HEK293 (cell line): ENCODE results near the gene ARHGAP45.
A peak's percentile ranks its signal among the peaks of the same experiment; 100 is the strongest.

ENCODE experiments used
- CTCF ChIA-PET: fragments of 350-600 bp; formaldehyde crosslinking; extraction: SDS; loops from one replicate; lab custom pipeline; 2021; ENCODE audit warnings: antibody characterized with exemption; lab: Yijun Ruan, JAX
- POLR2A ChIA-PET: fragments of 300-600 bp; formaldehyde crosslinking; extraction: SDS; loops from one replicate; lab custom pipeline; 2020; ENCODE audit warnings: antibody characterized with exemption, inconsistent platforms; lab: Yijun Ruan, JAX
- H3K27ac ChIP-seq: fragments of 200-500 bp; sonication (Bioruptor generic); 2 replicates; pipeline ENCODE4 v1.5.1; 2014; ENCODE audit warnings: low read depth, low read length, control low read depth, inconsistent platforms; ENCODE audit errors: extremely low read depth
- H3K36me3 ChIP-seq, 2 experiments: fragments of 200-500 bp in 1 of 2; sonication (Bioruptor generic) in 1 of 2; 1 replicate in 1 of 2; 2 replicates in 1 of 2; pipeline ENCODE4 v1.5.1; 2014 to 2017; ENCODE audit warnings: inconsistent platforms in 2 of 2, low read length in 2 of 2; ENCODE audit not compliant: control insufficient read depth in 2 of 2, insufficient read depth in 1 of 2
- H3K4me1 ChIP-seq: fragments of 200-500 bp; sonication (Bioruptor generic); 2 replicates; pipeline ENCODE4 v1.5.1; 2014; ENCODE audit warnings: mild to moderate bottlenecking, low read length, inconsistent platforms; ENCODE audit not compliant: control insufficient read depth, insufficient read depth
- H3K4me3 ChIP-seq: 2 replicates; pipeline ENCODE4 v1.5.1; 2011; ENCODE audit warnings: low read depth, mild to moderate bottlenecking, control low read depth, low read length, moderate library complexity
- H3K9me3 ChIP-seq: fragments of 200-500 bp; sonication (Bioruptor generic); 2 replicates; pipeline ENCODE4 v1.5.1; 2014; ENCODE audit warnings: low read depth, low read length, inconsistent platforms; ENCODE audit not compliant: control insufficient read depth, insufficient read depth
- ELK4 ChIP-seq: IDR thresholded peaks from 2 replicates; pipeline ENCODE4 v1.6.1; 2011; ENCODE audit warnings: mild to moderate bottlenecking, low read depth, low read length, borderline replicate concordance
- KLF1 ChIP-seq: fragments of 450-650 bp; formaldehyde crosslinking; IDR thresholded peaks from 2 replicates; pipeline ENCODE4 v1.5.1; 2016; ENCODE audit warnings: missing biosample characterization, missing genetic modification characterization
- KLF10 ChIP-seq: fragments of 450-650 bp; IDR thresholded peaks from 2 replicates; pipeline ENCODE4 v1.5.1; 2018; ENCODE audit warnings: missing biosample characterization, mild to moderate bottlenecking, missing genetic modification characterization
- KLF16 ChIP-seq: fragments of 450-650 bp; formaldehyde crosslinking; IDR thresholded peaks from 2 replicates; pipeline ENCODE4 v1.5.1; 2017; ENCODE audit warnings: missing biosample characterization, missing genetic modification characterization
- KLF8 ChIP-seq: fragments of 450-650 bp; formaldehyde crosslinking; IDR thresholded peaks from 2 replicates; pipeline ENCODE4 v1.5.1; 2016; ENCODE audit warnings: missing biosample characterization, missing genetic modification characterization
- KLF9 ChIP-seq: fragments of 450-650 bp; formaldehyde crosslinking; IDR thresholded peaks from 2 replicates; pipeline ENCODE4 v1.5.1; 2016; ENCODE audit warnings: missing biosample characterization, missing genetic modification characterization, low read depth
- PATZ1 ChIP-seq: fragments of 450-650 bp; formaldehyde crosslinking; IDR thresholded peaks from 2 replicates; pipeline ENCODE4 v1.5.1; 2016; ENCODE audit warnings: missing biosample characterization, missing genetic modification characterization
- SP2 ChIP-seq: fragments of 450-650 bp; formaldehyde crosslinking; IDR thresholded peaks from 2 replicates; pipeline ENCODE4 v1.5.1; 2016; ENCODE audit warnings: missing biosample characterization, missing genetic modification characterization
- SP3 ChIP-seq: fragments of 450-650 bp; formaldehyde crosslinking; IDR thresholded peaks from 2 replicates; pipeline ENCODE4 v1.5.1; 2016; ENCODE audit warnings: missing biosample characterization, missing genetic modification characterization
- WT1 ChIP-seq: fragments of 450-650 bp; formaldehyde crosslinking; IDR thresholded peaks from 2 replicates; pipeline ENCODE4 v1.5.1; 2016; ENCODE audit warnings: missing biosample characterization, missing genetic modification characterization
- ZNF155 ChIP-seq: fragments of 450-650 bp; formaldehyde crosslinking; IDR thresholded peaks from 2 replicates; pipeline ENCODE4 v1.5.1; 2016; ENCODE audit warnings: missing biosample characterization, missing genetic modification characterization
- ZNF223 ChIP-seq: fragments of 450-650 bp; formaldehyde crosslinking; IDR thresholded peaks from 2 replicates; pipeline ENCODE4 v1.5.1; 2016; ENCODE audit warnings: missing biosample characterization, missing genetic modification characterization
- ZNF302 ChIP-seq: fragments of 450-650 bp; formaldehyde crosslinking; IDR thresholded peaks from 2 replicates; pipeline ENCODE4 v1.5.1; 2016; ENCODE audit warnings: missing biosample characterization, missing genetic modification characterization, low read depth
- ZNF600 ChIP-seq: fragments of 450-650 bp; formaldehyde crosslinking; IDR thresholded peaks from 2 replicates; pipeline ENCODE4 v1.5.1; 2016; ENCODE audit warnings: missing biosample characterization, missing genetic modification characterization
- ZNF654 ChIP-seq: fragments of 450-650 bp; formaldehyde crosslinking; IDR thresholded peaks from 2 replicates; pipeline ENCODE4 v1.5.1; 2016; ENCODE audit warnings: low read depth, missing biosample characterization, missing genetic modification characterization
- ZNF660 ChIP-seq: fragments of 450-650 bp; IDR thresholded peaks from 2 replicates; pipeline ENCODE4 v1.5.1; 2018; ENCODE audit warnings: missing biosample characterization, mild to moderate bottlenecking, missing genetic modification characterization
- ZXDB ChIP-seq: fragments of 450-650 bp; formaldehyde crosslinking; IDR thresholded peaks from 2 replicates; pipeline ENCODE4 v1.5.1; 2016; ENCODE audit warnings: missing biosample characterization, missing genetic modification characterization
- TF ChIP-seq, protein P1 (sequence below): fragments of 450-650 bp; formaldehyde crosslinking; IDR thresholded peaks from 2 replicates; pipeline ENCODE4 v1.5.1; 2016; ENCODE audit warnings: missing biosample characterization, missing genetic modification characterization
- TF ChIP-seq, protein P2 (sequence below): fragments of 450-650 bp; formaldehyde crosslinking; IDR thresholded peaks from 2 replicates; pipeline ENCODE4 v1.5.1; 2016; ENCODE audit warnings: missing biosample characterization, missing genetic modification characterization, borderline replicate concordance
- TF ChIP-seq, protein P3 (sequence below): fragments of 450-650 bp; formaldehyde crosslinking; IDR thresholded peaks from 2 replicates; pipeline ENCODE4 v1.5.1; 2016; ENCODE audit warnings: missing biosample characterization, missing genetic modification characterization, borderline replicate concordance

Gene ARHGAP45

GRCh38 chr19:1122972-1123363, 56.0 kb downstream of the ARHGAP45 start:
- CTCF ChIA-PET, result interaction anchor here (1.1 kb wide), 1 partner anchor 118 kb away, joined by 3 read pairs; no protein-coding TSS in a partner anchor
- H3K4me1 ChIP-seq, result no peaks in the 10 kb centered on the region
- no peak overlapping the region for H3K27ac ChIP-seq
- H3K9me3 ChIP-seq, result no peaks in the 10 kb centered on the region
- POLR2A ChIA-PET, result interaction anchor here (1.0 kb wide), 2 partner anchors 64 to 146 kb away, joined by 4 read pairs; partner anchors contain the start of gene CIRBP
- peak; percentile 76 for TF ChIP-seq SP3 (tag by site-specific recombination)
- TF ChIP-seq KLF1 (tag by site-specific recombination), result peak; percentile 99
- TF ChIP-seq ELK4, result no peak
- TF ChIP-seq KLF9 (tag by site-specific recombination), result peak; percentile 97
- peak; percentile 99 for TF ChIP-seq KLF8 (tag by site-specific recombination)
- TF ChIP-seq, protein P1, sequence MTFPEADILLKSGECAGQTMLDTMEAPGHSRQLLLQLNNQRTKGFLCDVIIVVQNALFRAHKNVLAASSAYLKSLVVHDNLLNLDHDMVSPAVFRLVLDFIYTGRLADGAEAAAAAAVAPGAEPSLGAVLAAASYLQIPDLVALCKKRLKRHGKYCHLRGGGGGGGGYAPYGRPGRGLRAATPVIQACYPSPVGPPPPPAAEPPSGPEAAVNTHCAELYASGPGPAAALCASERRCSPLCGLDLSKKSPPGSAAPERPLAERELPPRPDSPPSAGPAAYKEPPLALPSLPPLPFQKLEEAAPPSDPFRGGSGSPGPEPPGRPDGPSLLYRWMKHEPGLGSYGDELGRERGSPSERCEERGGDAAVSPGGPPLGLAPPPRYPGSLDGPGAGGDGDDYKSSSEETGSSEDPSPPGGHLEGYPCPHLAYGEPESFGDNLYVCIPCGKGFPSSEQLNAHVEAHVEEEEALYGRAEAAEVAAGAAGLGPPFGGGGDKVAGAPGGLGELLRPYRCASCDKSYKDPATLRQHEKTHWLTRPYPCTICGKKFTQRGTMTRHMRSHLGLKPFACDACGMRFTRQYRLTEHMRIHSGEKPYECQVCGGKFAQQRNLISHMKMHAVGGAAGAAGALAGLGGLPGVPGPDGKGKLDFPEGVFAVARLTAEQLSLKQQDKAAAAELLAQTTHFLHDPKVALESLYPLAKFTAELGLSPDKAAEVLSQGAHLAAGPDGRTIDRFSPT, result 0 out of 2 replicates have a peak, but pooled peaks have one; percentile 29
- peak; percentile 35; the same call in 1 of the 2 replicates for TF ChIP-seq SP2 (tag by site-specific recombination)
- peak; percentile 52; the same call in 1 of the 2 replicates for TF ChIP-seq KLF16 (tag by site-specific recombination)
- no peak for TF ChIP-seq ZNF223 (tag by site-specific recombination)
- TF ChIP-seq PATZ1, result peak; percentile 16; the same call in 1 of the 2 replicates
- TF ChIP-seq KLF10 (tag by site-specific recombination), result peak; percentile 92
- peak; percentile 95 for TF ChIP-seq ZNF600 (tag by site-specific recombination)
- TF ChIP-seq ZNF302, result no peak
- H3K36me3 ChIP-seq, result peaks cover 7 to 56% of the 10 kb centered on the region in 2 experiments; a peak in 2 of 3 replicates
- no peak overlapping the region for H3K4me3 ChIP-seq

GRCh38 chr19:1123381-1123780, 56.4 kb downstream of the ARHGAP45 start:
- CTCF ChIA-PET, result interaction anchor here (1.0 to 1.1 kb wide), 2 partner anchors 64 to 117 kb away, joined by 3 read pairs; no protein-coding TSS in a partner anchor
- Histone ChIP-seq H3K9me3 (no peaks in the 10 kb centered on the region), H3K36me3 (peaks cover 7 to 56% of the 10 kb centered on the region in 2 experiments; a peak in 2 of 3 replicates), H3K4me1 (no peaks in the 10 kb centered on the region), H3K4me3 (no peak overlapping the region), H3K27ac (no peak overlapping the region)
- POLR2A ChIA-PET, result interaction anchor here (1.0 kb wide), 2 partner anchors 64 to 145 kb away, joined by 4 read pairs; partner anchors contain the start of gene CIRBP
- TF ChIP-seq ZNF155 (tag by site-specific recombination) (no peak), ZXDB (tag by site-specific recombination) (no peak), WT1 (tag by site-specific recombination) (no peak), ZNF660 (tag by site-specific recombination) (no peak), ZNF654 (tag by site-specific recombination) (no peak)
- TF ChIP-seq, protein P2, sequence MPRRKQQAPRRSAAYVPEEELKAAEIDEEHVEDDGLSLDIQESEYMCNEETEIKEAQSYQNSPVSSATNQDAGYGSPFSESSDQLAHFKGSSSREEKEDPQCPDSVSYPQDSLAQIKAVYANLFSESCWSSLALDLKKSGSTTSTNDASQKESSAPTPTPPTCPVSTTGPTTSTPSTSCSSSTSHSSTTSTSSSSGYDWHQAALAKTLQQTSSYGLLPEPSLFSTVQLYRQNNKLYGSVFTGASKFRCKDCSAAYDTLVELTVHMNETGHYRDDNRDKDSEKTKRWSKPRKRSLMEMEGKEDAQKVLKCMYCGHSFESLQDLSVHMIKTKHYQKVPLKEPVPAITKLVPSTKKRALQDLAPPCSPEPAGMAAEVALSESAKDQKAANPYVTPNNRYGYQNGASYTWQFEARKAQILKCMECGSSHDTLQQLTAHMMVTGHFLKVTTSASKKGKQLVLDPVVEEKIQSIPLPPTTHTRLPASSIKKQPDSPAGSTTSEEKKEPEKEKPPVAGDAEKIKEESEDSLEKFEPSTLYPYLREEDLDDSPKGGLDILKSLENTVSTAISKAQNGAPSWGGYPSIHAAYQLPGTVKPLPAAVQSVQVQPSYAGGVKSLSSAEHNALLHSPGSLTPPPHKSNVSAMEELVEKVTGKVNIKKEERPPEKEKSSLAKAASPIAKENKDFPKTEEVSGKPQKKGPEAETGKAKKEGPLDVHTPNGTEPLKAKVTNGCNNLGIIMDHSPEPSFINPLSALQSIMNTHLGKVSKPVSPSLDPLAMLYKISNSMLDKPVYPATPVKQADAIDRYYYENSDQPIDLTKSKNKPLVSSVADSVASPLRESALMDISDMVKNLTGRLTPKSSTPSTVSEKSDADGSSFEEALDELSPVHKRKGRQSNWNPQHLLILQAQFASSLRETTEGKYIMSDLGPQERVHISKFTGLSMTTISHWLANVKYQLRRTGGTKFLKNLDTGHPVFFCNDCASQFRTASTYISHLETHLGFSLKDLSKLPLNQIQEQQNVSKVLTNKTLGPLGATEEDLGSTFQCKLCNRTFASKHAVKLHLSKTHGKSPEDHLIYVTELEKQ (tag by site-specific recombination), result no peak
- TF ChIP-seq, protein P3, sequence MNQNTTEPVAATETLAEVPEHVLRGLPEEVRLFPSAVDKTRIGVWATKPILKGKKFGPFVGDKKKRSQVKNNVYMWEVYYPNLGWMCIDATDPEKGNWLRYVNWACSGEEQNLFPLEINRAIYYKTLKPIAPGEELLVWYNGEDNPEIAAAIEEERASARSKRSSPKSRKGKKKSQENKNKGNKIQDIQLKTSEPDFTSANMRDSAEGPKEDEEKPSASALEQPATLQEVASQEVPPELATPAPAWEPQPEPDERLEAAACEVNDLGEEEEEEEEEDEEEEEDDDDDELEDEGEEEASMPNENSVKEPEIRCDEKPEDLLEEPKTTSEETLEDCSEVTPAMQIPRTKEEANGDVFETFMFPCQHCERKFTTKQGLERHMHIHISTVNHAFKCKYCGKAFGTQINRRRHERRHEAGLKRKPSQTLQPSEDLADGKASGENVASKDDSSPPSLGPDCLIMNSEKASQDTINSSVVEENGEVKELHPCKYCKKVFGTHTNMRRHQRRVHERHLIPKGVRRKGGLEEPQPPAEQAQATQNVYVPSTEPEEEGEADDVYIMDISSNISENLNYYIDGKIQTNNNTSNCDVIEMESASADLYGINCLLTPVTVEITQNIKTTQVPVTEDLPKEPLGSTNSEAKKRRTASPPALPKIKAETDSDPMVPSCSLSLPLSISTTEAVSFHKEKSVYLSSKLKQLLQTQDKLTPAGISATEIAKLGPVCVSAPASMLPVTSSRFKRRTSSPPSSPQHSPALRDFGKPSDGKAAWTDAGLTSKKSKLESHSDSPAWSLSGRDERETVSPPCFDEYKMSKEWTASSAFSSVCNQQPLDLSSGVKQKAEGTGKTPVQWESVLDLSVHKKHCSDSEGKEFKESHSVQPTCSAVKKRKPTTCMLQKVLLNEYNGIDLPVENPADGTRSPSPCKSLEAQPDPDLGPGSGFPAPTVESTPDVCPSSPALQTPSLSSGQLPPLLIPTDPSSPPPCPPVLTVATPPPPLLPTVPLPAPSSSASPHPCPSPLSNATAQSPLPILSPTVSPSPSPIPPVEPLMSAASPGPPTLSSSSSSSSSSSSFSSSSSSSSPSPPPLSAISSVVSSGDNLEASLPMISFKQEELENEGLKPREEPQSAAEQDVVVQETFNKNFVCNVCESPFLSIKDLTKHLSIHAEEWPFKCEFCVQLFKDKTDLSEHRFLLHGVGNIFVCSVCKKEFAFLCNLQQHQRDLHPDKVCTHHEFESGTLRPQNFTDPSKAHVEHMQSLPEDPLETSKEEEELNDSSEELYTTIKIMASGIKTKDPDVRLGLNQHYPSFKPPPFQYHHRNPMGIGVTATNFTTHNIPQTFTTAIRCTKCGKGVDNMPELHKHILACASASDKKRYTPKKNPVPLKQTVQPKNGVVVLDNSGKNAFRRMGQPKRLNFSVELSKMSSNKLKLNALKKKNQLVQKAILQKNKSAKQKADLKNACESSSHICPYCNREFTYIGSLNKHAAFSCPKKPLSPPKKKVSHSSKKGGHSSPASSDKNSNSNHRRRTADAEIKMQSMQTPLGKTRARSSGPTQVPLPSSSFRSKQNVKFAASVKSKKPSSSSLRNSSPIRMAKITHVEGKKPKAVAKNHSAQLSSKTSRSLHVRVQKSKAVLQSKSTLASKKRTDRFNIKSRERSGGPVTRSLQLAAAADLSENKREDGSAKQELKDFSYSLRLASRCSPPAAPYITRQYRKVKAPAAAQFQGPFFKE (tag by site-specific recombination), result no peak
